IPS DF 6.9 (cell line): ENCODE data around the gene ZNG1F.
"Not testable (repeated sequence)": the region's sequence is repeated elsewhere in the genome, so short reads cannot be mapped to it uniquely, and the experiment has no call there.

ENCODE experiments used
- DNase-seq: peaks from one replicate; pipeline ENCODE4 v3.0.0-alpha.2; 2013; ENCODE audit warnings: low read depth, low spot score
- H3K27ac ChIP-seq: one replicate; pipeline ENCODE4 v1.5.1; 2013; ENCODE audit warnings: low read length, control low read depth
- H3K27me3 ChIP-seq: 2 replicates; pipeline ENCODE4 v1.6.1; 2013; ENCODE audit warnings: mild to moderate bottlenecking, low read length; ENCODE audit not compliant: control insufficient read depth, insufficient read depth
- H3K36me3 ChIP-seq: 2 replicates; pipeline ENCODE4 v1.6.1; 2013; ENCODE audit warnings: low read length; ENCODE audit not compliant: control insufficient read depth, insufficient read depth
- H3K4me1 ChIP-seq: 2 replicates; pipeline ENCODE4 v1.6.1; 2013; ENCODE audit warnings: low read length; ENCODE audit not compliant: control insufficient read depth, insufficient read depth
- H3K4me3 ChIP-seq: 2 replicates; pipeline ENCODE4 v1.5.1; 2013; ENCODE audit warnings: mild to moderate bottlenecking, low read length
- H3K9me3 ChIP-seq: 2 replicates; pipeline ENCODE4 v1.6.1; 2013; ENCODE audit warnings: low read length, inconsistent platforms; ENCODE audit not compliant: control insufficient read depth, insufficient read depth
- whole genome bisulfite sequencing: extraction: QIAGEN DNeasy Blood & Tissue Kit; methylation state at CpG from one replicate; pipeline ENCODE4 v1.1.7; 2013; ENCODE audit warnings: mixed read lengths, missing lambda C conversion rate; ENCODE audit not compliant: insufficient read length, insufficient coverage; 5-methylcytosine and 5-hydroxymethylcytosine counted together

Gene ZNG1F

DNA sequence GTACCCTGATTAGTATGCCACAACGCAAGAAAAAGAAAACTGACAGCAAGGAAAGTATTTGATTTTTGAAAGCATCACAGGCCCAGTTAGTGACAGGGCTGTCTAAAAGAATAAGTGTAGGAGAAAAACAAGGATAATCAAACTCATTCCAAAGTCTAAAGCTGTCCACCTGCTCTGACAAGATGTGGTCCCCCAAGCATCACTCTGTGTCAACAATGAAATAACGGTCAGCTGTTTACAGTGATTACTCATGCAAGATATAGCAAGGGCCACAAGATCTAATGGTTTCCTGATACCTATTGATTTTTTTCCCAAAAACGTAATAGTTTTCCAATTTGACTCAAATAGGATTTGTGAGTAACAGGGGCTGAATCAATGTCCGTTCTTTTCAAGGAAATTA is 14.1 kb downstream of the ZNG1F start:
- not testable (repeated sequence) for DNase-seq, H3K27ac ChIP-seq
- WGBS = no CpG with 5 or more reads among the region's 4 CpGs

DNA sequence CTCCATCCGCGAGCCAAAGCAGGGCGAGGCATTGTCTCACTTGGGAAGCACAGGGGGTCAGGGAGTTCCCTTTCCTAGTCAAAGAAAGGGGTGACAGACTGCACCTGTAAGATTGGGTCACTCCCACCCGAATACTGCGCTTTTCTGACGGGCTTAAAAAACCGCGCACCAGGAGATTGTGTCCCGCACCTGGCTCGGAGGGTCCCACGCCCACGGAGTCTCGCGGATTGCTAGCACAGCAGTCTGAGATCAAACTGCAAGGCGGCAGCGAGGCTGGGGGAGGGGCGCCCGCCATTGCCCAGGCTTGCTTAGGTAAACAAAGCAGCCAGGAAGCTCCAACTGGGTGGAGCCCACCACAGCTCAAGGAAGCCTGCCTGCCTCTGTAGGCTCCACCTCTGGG is 39.0 kb downstream of the ZNG1F start:
- not testable (repeated sequence) for DNase-seq, H3K27me3 ChIP-seq
- no CpG with 5 or more reads among the region's 18 CpGs for WGBS

More for the DNA sequence above, 14.1 kb downstream of the ZNG1F start:
- not testable (repeated sequence) for H3K27me3 ChIP-seq, H3K4me1 ChIP-seq, H3K36me3 ChIP-seq, H3K4me3 ChIP-seq, H3K9me3 ChIP-seq

DNA sequence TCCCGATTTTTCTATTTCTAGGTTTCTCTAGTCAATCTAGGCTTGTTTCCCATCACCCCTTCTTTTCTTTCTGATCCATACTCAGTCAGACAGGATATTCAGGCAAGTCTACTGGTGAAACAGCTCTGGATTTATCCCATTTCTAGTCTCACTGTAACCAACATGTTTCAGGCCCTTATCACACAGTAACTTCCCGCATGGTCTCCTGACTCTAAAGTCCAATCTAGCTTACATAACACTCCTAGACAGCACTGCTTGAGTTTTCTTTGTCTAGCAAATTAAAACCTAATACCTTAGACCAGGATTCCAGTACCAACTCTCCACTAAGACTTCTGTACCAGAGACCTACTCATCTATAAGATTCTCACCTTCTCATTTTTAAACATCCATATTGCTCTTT is 47.2 kb downstream of the ZNG1F start:
- no CpG with 5 or more reads among the region's 2 CpGs for WGBS
- DNase-seq, H3K4me3 ChIP-seq, H3K27ac ChIP-seq, H3K4me1 ChIP-seq, H3K27me3 ChIP-seq, H3K9me3 ChIP-seq, H3K36me3 ChIP-seq: not testable (repeated sequence)

More for the DNA sequence above, 39.0 kb downstream of the ZNG1F start:
- not testable (repeated sequence) for H3K9me3 ChIP-seq, H3K4me3 ChIP-seq, H3K4me1 ChIP-seq, H3K36me3 ChIP-seq, H3K27ac ChIP-seq

DNA sequence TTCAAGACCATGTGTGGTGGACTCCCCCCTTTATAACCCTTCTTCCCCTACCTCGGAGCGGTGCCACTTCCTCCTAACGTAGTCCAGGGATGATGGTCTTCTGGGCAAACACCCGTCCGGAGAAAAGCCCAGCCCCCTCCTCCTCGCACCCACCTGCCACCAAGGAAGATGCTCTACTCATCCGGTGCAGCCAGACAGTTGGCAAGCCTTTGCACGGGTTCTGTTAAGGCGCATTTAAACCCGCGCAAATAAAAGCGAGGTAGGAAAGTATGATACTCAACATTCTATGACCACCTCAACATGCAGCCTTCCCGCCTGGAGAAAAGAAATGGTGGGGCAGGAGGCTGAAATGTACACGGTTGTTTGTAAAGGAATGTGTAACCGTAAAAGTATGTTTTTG is 60.5 kb downstream of the ZNG1F start, which contains the start of gene FOXD4L6:
Gene FOXD4L6, minus strand, starts transcription at position 101 of the 400 bp plus-strand sequence. CDS start 298 bp downstream, outside the sequence.
- H3K27me3 ChIP-seq, H3K36me3 ChIP-seq, DNase-seq, H3K4me1 ChIP-seq, H3K4me3 ChIP-seq, H3K27ac ChIP-seq, H3K9me3 ChIP-seq: not testable (repeated sequence)
- no CpG with 5 or more reads among the region's 15 CpGs for WGBS

DNA sequence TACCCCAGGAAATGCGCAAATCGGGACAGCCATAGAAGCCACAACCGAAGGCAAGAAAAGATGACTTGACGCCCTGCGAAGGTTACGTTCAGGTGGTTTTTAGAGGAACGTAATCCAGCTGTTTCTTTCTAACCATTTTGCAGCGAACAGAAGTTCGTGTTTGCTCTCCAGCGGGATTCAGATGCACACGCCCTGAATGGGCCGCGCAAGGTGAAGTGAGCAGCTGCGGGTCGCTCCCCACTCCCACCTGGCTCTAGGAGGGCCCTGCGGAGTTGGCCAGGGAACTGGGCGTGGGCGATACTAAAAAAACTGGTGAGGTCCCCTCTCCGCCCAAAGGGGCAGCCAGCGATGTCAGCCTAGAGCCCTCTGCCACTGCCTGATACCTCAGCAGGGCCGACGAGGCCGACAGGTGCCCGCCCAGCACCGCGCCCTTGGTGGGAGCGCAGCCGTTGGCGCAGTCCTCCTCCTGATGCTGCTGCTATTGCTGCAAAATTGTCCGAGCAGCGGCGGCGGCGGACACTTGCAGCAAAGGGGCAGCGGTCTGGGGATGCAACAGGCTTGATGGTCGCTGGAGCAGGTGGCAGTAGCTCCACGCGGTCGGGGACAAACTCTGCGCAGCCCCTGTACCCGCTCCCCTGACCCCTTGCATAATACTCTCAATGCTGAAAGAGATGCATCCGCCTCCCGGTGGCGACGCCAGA is 62.2 kb downstream of the ZNG1F start:
- H3K4me1 ChIP-seq, H3K36me3 ChIP-seq, DNase-seq, H3K27ac ChIP-seq, H3K27me3 ChIP-seq, H3K4me3 ChIP-seq, H3K9me3 ChIP-seq: not testable (repeated sequence)
- WGBS = no CpG with 5 or more reads among the region's 45 CpGs

DNA sequence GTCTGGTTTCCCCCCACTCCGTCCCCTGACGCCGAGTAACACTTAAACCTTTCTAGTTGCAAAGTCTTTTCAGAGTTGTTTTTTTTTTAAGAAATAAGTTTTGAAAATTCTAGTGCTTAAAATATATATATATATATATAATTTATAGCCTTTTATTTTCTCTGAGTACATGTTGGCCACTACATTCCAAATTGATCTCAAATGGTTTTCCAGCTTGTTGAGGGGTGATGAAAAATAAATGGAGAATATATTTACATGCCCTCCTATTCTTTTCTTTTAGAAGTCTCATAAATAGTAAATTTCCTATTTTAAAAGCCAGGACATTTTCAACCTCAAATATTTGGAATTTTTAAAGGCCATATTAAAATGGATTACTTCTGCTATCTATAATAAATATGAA is 63.2 kb downstream of the ZNG1F start:
- not testable (repeated sequence) for DNase-seq, H3K36me3 ChIP-seq, H3K4me1 ChIP-seq, H3K27ac ChIP-seq, H3K9me3 ChIP-seq, H3K4me3 ChIP-seq, H3K27me3 ChIP-seq
- WGBS = no CpG with 5 or more reads among the region's 3 CpGs

DNA sequence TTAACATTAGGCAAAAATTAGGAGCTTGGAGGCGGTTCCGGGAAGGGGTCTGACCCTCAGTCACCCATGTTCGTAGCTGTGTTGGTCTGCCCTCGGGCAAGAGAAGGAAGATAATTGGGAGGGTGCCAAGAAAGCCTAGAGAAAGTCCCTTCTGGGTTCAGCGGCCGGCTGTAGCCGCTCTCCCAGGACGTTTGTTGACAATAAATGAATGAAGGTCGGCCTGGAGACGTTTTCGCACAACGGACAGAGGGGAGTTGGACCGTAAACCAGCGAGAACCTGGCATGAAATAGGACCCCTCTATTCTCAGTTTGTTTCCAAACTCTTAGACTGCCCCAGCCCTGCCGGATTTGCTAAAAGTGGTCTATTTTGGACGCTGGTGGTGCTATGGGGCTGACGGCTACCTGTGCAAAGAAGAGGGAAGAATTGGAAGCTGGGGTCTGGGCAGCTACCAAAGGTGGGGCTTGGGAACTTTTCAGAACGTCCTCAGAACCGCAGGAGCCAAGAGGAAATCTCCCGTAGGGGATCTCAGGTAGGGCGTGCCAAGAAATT is 63.9 kb downstream of the ZNG1F start:
- not testable (repeated sequence) for H3K36me3 ChIP-seq, H3K27ac ChIP-seq, H3K4me1 ChIP-seq, H3K4me3 ChIP-seq, H3K27me3 ChIP-seq, H3K9me3 ChIP-seq, DNase-seq
- no CpG with 5 or more reads among the region's 21 CpGs for whole genome bisulfite sequencing

DNA sequence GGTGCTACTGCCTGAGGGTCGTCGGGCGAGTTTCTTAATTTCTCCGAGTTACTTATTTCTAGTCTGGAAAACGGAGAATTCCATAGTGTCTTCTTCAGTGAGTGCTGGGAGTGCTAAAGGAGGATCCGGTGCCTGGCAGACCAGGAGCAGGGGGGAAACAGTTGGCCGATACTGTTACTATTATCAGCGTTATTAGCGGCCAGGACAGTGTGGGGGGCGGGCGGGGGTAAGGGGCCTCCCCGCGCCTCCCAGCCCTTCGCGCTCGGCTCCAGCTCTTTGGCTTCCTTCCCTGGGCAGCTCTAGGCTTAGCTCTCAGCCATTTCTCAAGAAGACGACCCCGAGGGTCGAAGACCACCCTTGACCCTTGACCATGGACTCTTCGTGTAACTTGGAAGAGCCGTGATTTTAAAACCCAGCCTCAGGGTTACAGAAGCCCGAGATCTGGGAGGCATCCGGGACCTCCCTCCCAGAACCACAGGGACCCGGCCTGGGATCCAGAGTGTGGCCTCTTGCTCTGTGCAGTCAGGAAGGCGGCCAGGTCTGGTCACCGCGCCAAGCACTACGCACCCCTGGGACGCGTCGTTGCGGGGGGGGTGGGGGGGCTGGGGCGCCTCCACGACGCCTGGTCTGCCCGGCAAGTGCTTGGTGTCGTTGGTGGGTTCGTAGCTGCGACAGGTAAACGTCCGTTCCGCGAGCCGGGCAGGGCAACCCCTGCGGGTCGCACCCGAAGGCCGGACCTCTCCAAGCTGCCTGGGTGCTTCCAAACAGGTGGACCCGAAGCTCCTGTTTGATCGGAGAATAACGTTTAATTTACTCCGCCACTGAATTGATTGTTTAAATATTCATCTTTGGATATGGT is 64.6 kb downstream of the ZNG1F start:
- not testable (repeated sequence) for H3K4me1 ChIP-seq, H3K9me3 ChIP-seq, H3K27ac ChIP-seq, H3K36me3 ChIP-seq, H3K4me3 ChIP-seq, H3K27me3 ChIP-seq, DNase-seq
- no CpG with 5 or more reads among the region's 52 CpGs for WGBS

DNA sequence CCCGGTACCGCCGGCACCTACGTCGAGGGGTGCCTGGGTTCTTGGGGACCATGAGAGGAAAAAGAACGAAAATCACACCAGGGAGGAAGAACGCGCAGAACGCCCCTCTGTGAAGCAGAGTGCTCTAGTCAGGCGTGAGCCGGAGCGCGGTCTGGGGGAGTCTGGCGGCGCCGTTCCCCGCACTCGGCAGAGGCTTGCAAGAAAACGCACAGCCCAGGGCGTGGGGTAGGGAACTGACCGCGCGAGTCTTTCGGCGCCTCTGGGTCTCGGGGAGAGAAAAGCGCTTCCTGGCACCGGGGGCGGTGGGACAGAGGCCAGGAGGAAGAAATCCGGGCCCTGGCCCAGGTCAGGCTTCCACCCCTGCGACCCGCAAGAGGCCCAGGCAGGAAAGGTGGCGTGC is 65.3 kb downstream of the ZNG1F start:
- H3K27me3 ChIP-seq, H3K4me1 ChIP-seq, H3K4me3 ChIP-seq, H3K9me3 ChIP-seq, DNase-seq, H3K36me3 ChIP-seq, H3K27ac ChIP-seq: not testable (repeated sequence)
- WGBS = no CpG with 5 or more reads among the region's 33 CpGs

DNA sequence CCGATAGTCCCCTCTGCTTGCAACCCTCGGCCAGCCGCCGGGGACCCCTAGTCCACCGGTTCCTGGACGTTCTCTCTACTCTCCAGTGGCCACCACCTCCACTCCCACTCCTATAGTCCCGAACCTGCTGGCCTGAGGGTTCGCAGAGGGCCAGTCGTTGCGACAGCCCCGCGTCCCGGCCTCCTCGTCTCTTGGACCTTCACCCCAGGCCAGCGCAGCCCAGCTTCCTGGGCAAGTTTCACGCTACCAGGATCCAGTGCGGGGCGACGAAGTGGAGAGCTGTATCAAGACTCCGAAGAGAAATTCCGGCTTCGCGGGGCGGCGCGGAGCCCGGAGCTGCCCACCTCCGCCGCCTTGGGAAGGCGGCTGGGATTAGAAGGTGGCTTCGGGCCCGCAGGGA is 65.7 kb downstream of the ZNG1F start:
- H3K4me1 ChIP-seq, H3K27me3 ChIP-seq, DNase-seq, H3K27ac ChIP-seq, H3K4me3 ChIP-seq, H3K36me3 ChIP-seq, H3K9me3 ChIP-seq: not testable (repeated sequence)
- no CpG with 5 or more reads among the region's 32 CpGs for WGBS
